HL-60 (cell line): ENCODE data around the gene ME1.
A peak's percentile ranks its signal among the peaks of the same experiment; 100 is the strongest.

ENCODE experiments used
- DNase-seq, 2 experiments: peaks; one replicate each; pipeline ENCODE4 v3.0.0-alpha.2; 2010 to 2020; ENCODE audit warnings: low read depth in 1 of 2, low spot score in 1 of 2
- H3K27ac ChIP-seq: fragments of 250-450 bp; sonication (Bioruptor Pico); replicated peaks from 2 replicates; pipeline ENCODE4 v1.5.1; 2020; ENCODE audit warnings: mild to moderate bottlenecking, moderate library complexity
- H3K27me3 ChIP-seq: fragments of 250-450 bp; sonication (Bioruptor Pico); 2 replicates; pipeline ENCODE4 v1.5.1; 2021; ENCODE audit warnings: mild to moderate bottlenecking, moderate library complexity; ENCODE audit not compliant: insufficient read depth, poor library complexity, severe bottlenecking
- H3K4me3 ChIP-seq: replicated peaks from 2 replicates; pipeline ENCODE4 v1.5.1; 2011; ENCODE audit warnings: mild to moderate bottlenecking, control low read depth, low read length; ENCODE audit not compliant: insufficient read depth
- CTCF ChIP-seq: IDR thresholded peaks from one replicate; pipeline ENCODE4 v1.5.1; 2011; ENCODE audit warnings: low read length, control low read depth, inconsistent platforms; ENCODE audit not compliant: insufficient read depth
- GABPA ChIP-seq: IDR thresholded peaks from 2 replicates; pipeline ENCODE4 v1.6.1; 2012; ENCODE audit warnings: low read depth
- POLR2AphosphoS5 ChIP-seq: IDR thresholded peaks from 2 replicates; pipeline ENCODE4 v1.6.1; 2012; ENCODE audit warnings: low read depth
- SPI1 ChIP-seq: IDR thresholded peaks from 2 replicates; pipeline ENCODE4 v1.6.1; 2012; ENCODE audit warnings: low read depth, mild to moderate bottlenecking, borderline replicate concordance
- TF ChIP-seq, protein P1 (sequence below): IDR thresholded peaks from 2 replicates; pipeline ENCODE4 v1.6.1; 2012; ENCODE audit warnings: low read depth; ENCODE audit not compliant: insufficient replicate concordance

Gene ME1

DNA sequence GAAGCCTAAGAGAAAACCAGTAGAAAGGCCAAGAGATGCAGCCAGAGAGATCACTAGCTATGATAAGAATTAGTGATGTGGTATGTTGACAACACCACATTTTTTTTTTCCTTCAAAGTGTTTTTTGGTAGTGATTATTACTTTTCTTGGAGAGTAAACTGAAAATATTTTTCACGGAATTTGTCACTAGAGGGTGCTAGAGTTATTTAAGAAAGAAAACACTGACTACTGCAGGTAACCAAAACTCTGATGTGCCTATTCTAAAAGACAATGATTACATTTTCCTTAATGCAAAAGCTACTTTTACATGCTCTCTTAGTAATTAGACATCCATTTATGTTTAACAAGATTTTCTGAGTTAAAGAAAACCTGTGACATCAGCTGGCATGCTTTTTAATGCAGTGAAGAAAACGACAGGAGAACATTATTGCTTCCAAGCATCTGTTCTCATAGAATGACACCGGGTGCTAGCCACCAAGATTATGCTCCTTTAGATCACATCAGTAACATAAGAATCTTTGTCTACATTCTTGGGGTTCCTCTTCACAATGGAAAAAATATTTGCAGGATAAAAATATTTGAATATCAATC lies 208.9 kb downstream of the ME1 start:
- DNase-seq, result no peak
- Histone ChIP-seq H3K4me3 (no peak overlapping the region), H3K27ac (no peak overlapping the region), H3K27me3 (no peaks in the 10 kb centered on the region)
- TF ChIP-seq CTCF, result peak; percentile 30
- TF ChIP-seq, protein P1, sequence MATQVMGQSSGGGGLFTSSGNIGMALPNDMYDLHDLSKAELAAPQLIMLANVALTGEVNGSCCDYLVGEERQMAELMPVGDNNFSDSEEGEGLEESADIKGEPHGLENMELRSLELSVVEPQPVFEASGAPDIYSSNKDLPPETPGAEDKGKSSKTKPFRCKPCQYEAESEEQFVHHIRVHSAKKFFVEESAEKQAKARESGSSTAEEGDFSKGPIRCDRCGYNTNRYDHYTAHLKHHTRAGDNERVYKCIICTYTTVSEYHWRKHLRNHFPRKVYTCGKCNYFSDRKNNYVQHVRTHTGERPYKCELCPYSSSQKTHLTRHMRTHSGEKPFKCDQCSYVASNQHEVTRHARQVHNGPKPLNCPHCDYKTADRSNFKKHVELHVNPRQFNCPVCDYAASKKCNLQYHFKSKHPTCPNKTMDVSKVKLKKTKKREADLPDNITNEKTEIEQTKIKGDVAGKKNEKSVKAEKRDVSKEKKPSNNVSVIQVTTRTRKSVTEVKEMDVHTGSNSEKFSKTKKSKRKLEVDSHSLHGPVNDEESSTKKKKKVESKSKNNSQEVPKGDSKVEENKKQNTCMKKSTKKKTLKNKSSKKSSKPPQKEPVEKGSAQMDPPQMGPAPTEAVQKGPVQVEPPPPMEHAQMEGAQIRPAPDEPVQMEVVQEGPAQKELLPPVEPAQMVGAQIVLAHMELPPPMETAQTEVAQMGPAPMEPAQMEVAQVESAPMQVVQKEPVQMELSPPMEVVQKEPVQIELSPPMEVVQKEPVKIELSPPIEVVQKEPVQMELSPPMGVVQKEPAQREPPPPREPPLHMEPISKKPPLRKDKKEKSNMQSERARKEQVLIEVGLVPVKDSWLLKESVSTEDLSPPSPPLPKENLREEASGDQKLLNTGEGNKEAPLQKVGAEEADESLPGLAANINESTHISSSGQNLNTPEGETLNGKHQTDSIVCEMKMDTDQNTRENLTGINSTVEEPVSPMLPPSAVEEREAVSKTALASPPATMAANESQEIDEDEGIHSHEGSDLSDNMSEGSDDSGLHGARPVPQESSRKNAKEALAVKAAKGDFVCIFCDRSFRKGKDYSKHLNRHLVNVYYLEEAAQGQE, result no peak

DNA sequence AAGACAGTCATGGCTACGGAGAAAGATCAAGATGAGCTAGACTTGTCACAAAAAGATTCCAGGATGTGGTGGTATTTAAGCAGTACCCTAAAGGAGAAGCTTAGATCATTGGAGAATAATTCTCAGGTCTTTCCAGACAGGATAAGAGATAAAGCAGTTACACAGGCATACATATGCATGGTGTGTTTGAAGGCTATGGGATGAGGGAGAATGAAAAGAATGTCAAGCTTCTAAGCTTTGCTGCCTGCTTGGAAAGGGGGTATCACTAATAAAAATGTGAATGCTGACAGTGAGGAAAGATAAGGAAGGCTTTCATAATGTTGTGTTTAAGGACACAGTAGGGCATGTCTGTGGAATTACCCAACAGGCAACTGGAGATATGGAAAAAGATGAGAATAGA lies 209.6 kb downstream of the ME1 start:
- Histone ChIP-seq H3K27ac (no peak overlapping the region), H3K27me3 (no peaks in the 10 kb centered on the region), H3K4me3 (no peak overlapping the region)
- TF ChIP-seq GABPA, result no peak
- TF ChIP-seq, protein P1, result no peak
- no peak for TF ChIP-seq POLR2AphosphoS5
- no peak for TF ChIP-seq CTCF
- TF ChIP-seq SPI1, result no peak
- DNase-seq, result no peak

GRCh38 chr6:83220121-83220520 lies 210.7 kb downstream of the ME1 start:
- H3K27ac ChIP-seq, result no peak overlapping the region
- no peaks in the 10 kb centered on the region for H3K27me3 ChIP-seq
- no peak overlapping the region for H3K4me3 ChIP-seq
- TF ChIP-seq SPI1, result no peak
- TF ChIP-seq POLR2AphosphoS5, result no peak
- TF ChIP-seq, protein P1, result no peak
- TF ChIP-seq GABPA, result no peak
- no peak for TF ChIP-seq CTCF
- DNase-seq, result no peak
